ENCODE measurements around the gene DNMT3A. TPM values are rescaled to one million over a fixed set of nuclear protein-coding genes. Genes with fewer than 3 reads are reported as not detected.

The DNMT3A gene
- polyA plus RNA-seq, 3 donors from 2014 or later = 9.4 to 15.9 (median 9.9) TPM

GRCh38 chr2:25336383-25336841 lies 5.3 kb downstream of the DNMT3A start:
- no peak overlapping the region for H3K4me3 Mint-ChIP-seq
- no peak overlapping the region for H3K27ac Mint-ChIP-seq
- no peaks in the 10 kb centered on the region for H3K36me3 Mint-ChIP-seq
- no peaks in the 10 kb centered on the region for H3K9me3 Mint-ChIP-seq
- DNase-seq = no peak
- H3K27me3 Mint-ChIP-seq (ENCODE audit: low read depth in 3 of 3) = peaks cover 0 to 3% (median 3%) of the 10 kb centered on the region in 3 donors
- H3K4me1 Mint-ChIP-seq = peaks cover 57 to 69% of the 10 kb centered on the region in 2 donors

GRCh38 chr2:25335971-25336370 lies 5.8 kb downstream of the DNMT3A start:
- H3K36me3 Mint-ChIP-seq = peaks cover 0 to 4% (median 0%) of the 10 kb centered on the region in 3 donors
- no peak overlapping the region for H3K4me3 Mint-ChIP-seq
- H3K27me3 Mint-ChIP-seq (ENCODE audit: low read depth in 3 of 3) = peaks cover 0 to 3% (median 3%) of the 10 kb centered on the region in 3 donors
- H3K9me3 Mint-ChIP-seq = no peaks in the 10 kb centered on the region
- H3K27ac Mint-ChIP-seq = no peak overlapping the region
- DNase-seq = no peak
- H3K4me1 Mint-ChIP-seq = peaks cover 57 to 73% of the 10 kb centered on the region in 2 donors

DNA sequence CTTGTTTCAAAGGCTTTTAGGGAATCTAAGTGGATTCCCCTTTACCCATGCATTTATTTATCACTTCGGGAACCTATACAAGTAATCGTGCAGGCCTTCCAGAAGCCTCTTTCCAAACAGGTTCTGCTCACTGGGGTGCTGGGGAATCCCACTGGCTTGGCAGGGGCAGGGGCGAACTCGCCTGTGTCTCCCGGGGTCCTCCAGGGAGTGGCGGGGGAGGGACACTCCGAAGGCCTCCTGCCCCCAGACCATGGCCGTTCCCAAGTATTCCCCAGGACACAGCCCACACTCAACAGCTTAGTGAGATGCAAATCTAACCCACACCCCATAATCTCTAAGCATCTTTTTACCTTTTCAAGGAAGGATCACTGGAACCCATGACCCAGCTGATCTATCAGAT lies 6.5 kb downstream of the DNMT3A start:
- Mint-ChIP-seq H3K27ac (peak overlapping the region in 3 of 6 donors; percentile 2 to 81 (median 75)), H3K36me3 (peaks cover 0 to 5% (median 0%) of the 10 kb centered on the region in 3 donors), H3K4me3 (no peak overlapping the region), H3K4me1 (peaks cover 57 to 79% of the 10 kb centered on the region in 2 donors), H3K27me3 (ENCODE audit: low read depth in 3 of 3) (peaks cover 0 to 3% (median 3%) of the 10 kb centered on the region in 3 donors), H3K9me3 (no peaks in the 10 kb centered on the region)
- DNase-seq = no peak

DNA sequence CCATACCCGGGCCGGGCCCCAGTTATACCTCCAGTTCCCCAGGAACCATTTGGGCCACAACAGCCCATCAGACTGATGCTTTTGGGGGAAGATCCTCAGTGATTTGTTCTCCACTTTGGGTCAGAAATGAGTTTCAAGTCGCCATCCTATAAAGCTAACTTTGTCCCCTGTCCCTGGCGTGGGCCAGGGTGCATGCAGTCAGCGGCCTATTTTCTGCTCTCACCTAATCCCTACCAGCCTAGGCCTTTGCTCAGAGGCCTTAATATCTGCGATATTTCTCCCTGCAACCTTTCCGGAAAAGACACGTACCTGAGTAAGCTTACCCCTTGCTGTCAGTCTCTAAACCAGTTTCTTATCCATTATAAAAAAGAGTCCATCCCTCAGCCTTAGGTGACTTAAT lies 7.2 kb downstream of the DNMT3A start:
- no peak for DNase-seq
- Mint-ChIP-seq H3K4me3 (peak overlapping the region in 3 of 5 donors; percentile 2 to 39 (median 3)), H3K36me3 (peaks cover 0 to 5% (median 0%) of the 10 kb centered on the region in 3 donors), H3K4me1 (peaks cover 60 to 79% of the 10 kb centered on the region in 2 donors), H3K27ac (peak overlapping the region in 5 of 6 donors; percentile 60 to 85 (median 78)), H3K27me3 (ENCODE audit: low read depth in 3 of 3) (no peaks in the 10 kb centered on the region), H3K9me3 (no peaks in the 10 kb centered on the region)

DNA sequence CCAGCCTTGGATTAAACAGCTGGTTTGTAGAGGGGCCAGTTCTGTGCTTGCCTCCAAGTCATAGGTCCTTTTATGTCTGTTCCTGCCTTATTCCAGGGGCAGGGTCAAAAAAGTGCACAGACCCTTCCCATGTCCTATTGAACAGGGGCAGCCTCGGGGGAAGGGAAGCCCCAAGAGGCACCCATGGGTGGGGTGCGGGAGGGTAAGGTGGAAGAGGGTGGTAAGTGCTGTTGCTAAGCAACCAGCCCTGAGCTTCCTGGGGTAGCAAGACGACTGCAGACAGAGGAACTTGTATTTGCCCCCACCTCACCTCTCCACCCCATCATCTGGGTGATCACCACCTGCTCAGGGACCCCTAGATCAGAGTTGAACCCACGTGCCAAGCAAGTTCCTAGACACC lies 7.7 kb downstream of the DNMT3A start:
- Mint-ChIP-seq H3K36me3 (peaks cover 0 to 5% (median 0%) of the 10 kb centered on the region in 3 donors), H3K9me3 (no peaks in the 10 kb centered on the region), H3K4me1 (peaks cover 57 to 76% of the 10 kb centered on the region in 2 donors), H3K27me3 (ENCODE audit: low read depth in 3 of 3) (no peaks in the 10 kb centered on the region), H3K4me3 (peak overlapping the region in 2 of 5 donors; percentile 21 to 35), H3K27ac (peak overlapping the region in 3 of 6 donors; percentile 60 to 78 (median 75))
- peak in 1 of 3 donors; percentile 21 for DNase-seq

- no peak overlapping the region for H3K4me3 Mint-ChIP-seq
- H3K9me3 Mint-ChIP-seq = peaks cover 0 to 3% (median under 1%) of the 10 kb centered on the region in 6 donors
- DNase-seq = no peak
- peaks cover 51 to 65% of the 10 kb centered on the region in 2 donors for H3K4me1 Mint-ChIP-seq
- H3K27me3 Mint-ChIP-seq (ENCODE audit: low read depth in 3 of 3) = no peaks in the 10 kb centered on the region
- peak overlapping the region in 1 of 6 donors; percentile 51 for H3K27ac Mint-ChIP-seq
- H3K36me3 Mint-ChIP-seq = peaks cover 1 to 8% (median 4%) of the 10 kb centered on the region in 3 donors
Measured at GRCh38 chr2:25332571-25332970, 9.2 kb downstream of the DNMT3A start.

- H3K27ac Mint-ChIP-seq = peak overlapping the region in 2 of 6 donors; percentile 25 to 70
- H3K4me1 Mint-ChIP-seq = peaks cover 43 to 57% of the 10 kb centered on the region in 2 donors
- no peak for DNase-seq
- H3K36me3 Mint-ChIP-seq = peaks cover 8 to 15% (median 10%) of the 10 kb centered on the region in 3 donors
- peaks cover 0 to 8% (median 2%) of the 10 kb centered on the region in 6 donors for H3K9me3 Mint-ChIP-seq
- no peaks in the 10 kb centered on the region for H3K27me3 Mint-ChIP-seq (ENCODE audit: low read depth in 3 of 3)
- no peak overlapping the region for H3K4me3 Mint-ChIP-seq
Measured at GRCh38 chr2:25331686-25332365, 9.9 kb downstream of the DNMT3A start.

DNA sequence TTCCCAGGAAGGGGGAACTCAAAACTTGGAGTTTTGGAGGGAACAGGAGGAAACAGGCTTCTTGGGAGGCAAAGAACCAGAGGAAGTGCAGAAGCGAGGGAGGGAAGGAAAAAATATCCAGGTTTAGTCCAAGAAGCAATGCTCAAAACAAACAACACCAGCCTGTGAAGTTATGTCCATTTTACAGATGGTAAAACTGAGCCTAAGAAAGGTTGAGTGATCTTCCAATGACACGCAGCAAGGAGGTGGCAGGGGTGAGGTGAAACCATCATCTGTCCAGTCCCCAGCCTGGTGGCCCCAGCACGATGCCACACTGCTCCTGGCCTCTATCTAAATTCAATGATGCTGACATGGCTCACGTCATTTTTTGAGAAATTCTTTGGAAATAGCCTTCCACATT lies 10.8 kb downstream of the DNMT3A start:
- Mint-ChIP-seq H3K4me1 (peaks cover 40 to 51% of the 10 kb centered on the region in 2 donors), H3K9me3 (peaks cover 0 to 13% (median 5%) of the 10 kb centered on the region in 6 donors), H3K36me3 (peaks cover 13 to 20% (median 14%) of the 10 kb centered on the region in 3 donors), H3K27ac (peak overlapping the region in 1 of 6 donors; percentile 51), H3K27me3 (ENCODE audit: low read depth in 3 of 3) (no peaks in the 10 kb centered on the region), H3K4me3 (no peak overlapping the region)
- no peak for DNase-seq

DNA sequence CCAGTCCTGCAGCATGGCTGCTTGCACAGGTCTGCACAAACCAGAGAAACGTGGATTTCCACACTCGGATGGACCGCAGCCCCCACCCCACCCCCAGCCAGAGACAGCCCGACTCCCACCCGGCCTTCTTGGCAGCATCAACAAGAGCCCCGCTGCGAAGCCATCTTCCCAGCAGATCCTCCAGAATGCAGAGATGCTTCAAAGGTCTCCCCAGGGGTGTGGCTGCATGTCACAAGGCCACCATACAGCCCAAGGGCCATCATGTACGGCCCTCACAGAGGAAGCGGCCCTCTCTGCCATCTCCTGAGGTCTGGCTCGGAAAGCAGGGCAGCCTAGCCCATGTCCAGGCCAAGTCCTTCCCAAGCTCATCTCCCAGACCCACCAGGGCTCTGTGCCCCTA lies 11.5 kb downstream of the DNMT3A start:
- no peak overlapping the region for H3K27ac Mint-ChIP-seq
- no peak for DNase-seq
- peaks cover 37 to 45% of the 10 kb centered on the region in 2 donors for H3K4me1 Mint-ChIP-seq
- peaks cover 0 to 1% (median 0%) of the 10 kb centered on the region in 3 donors for H3K27me3 Mint-ChIP-seq (ENCODE audit: low read depth in 3 of 3)
- peaks cover 13 to 25% (median 17%) of the 10 kb centered on the region in 3 donors for H3K36me3 Mint-ChIP-seq
- H3K4me3 Mint-ChIP-seq = no peak overlapping the region
- peaks cover 0 to 14% (median 8%) of the 10 kb centered on the region in 6 donors for H3K9me3 Mint-ChIP-seq

DNA sequence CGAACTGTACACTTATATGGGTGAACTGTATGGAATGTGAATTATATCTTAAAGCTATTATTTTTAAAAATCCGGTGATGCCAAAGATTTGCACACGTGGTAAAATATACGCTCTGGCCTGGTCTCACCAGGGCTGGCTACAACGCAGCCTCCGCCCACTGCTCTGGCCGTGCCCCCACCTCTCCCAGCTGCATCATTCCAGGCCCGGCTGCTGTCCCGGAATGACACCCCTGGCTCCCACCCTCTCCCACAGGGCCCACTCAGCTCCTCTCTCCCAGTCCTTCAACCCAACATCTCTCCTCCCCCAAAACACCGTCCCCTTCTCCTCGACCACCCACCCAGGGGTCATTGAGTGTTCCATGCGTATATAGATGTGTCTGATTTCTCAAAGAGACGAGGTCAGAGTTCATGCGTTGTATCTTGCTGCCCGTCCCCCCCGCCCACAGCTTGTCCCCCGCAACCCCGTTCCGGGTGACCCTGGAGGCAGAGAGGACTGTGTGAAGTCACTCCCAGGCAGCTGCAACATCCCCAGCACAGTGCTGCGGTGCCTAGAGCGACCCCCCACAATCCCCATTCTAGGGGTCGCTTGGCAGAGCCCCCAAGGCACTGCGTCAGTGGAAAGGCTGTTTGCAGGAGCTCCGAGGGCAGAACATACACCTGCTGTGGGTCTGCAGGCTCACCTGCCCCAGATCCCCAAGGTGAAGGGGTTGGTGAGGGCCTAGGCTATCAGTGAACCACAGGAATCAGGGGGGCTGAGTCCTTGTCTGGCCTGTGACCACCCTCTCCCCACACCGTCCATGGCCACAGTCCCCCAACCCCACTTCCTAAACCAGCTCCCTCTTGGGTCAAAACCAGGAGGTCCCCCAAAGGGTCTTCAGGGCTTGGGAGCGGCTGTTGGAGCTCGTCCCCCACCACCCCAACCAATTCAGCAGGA lies 13.3 kb downstream of the DNMT3A start:
- H3K4me3 Mint-ChIP-seq = no peak overlapping the region
- H3K27ac Mint-ChIP-seq = peak overlapping the region in 1 of 6 donors; percentile 46
- H3K36me3 Mint-ChIP-seq = peaks cover 13 to 25% (median 17%) of the 10 kb centered on the region in 3 donors
- no peak for DNase-seq
- H3K27me3 Mint-ChIP-seq (ENCODE audit: low read depth in 3 of 3) = peaks cover 0 to 2% (median 0%) of the 10 kb centered on the region in 3 donors
- H3K9me3 Mint-ChIP-seq = peaks cover 0 to 14% (median 8%) of the 10 kb centered on the region in 6 donors
- H3K4me1 Mint-ChIP-seq = peaks cover 37 to 43% of the 10 kb centered on the region in 2 donors

DNA sequence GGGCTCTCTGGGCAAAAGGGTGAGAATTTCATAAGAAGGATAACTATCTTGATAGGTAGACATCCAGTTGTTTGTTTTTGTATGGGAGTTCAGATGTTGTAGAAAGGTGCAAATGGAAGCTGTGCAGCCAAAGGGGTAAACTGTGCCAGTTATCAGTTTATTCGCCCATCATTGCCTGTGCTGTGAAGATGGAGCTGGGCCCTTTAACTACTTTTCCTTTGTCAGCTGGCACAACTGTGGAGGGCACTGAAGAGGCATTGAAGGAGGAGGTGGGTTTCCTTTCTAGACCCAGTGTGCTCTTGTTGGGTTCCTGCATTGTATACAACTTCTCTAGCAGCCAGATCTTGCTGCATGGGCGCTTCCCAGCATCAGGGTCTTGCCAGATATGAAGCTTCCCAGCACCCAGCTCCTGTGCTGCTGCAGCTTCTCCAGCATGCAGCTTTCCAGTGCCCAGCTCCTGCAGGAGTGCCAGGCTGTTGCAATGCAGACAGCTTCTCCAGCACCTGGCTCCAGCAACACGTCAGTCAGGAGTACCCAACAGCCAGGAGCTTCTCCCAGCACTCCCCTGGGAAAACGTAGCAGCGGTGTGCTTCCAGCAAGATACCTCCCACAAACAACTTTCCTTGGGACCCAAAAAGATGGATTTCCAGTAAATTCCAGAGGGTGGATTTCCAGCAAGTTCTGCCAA lies 15.3 kb downstream of the DNMT3A start:
- H3K36me3 Mint-ChIP-seq = peaks cover 13 to 25% (median 17%) of the 10 kb centered on the region in 3 donors
- H3K27ac Mint-ChIP-seq = no peak overlapping the region
- no peak overlapping the region for H3K4me3 Mint-ChIP-seq
- H3K27me3 Mint-ChIP-seq (ENCODE audit: low read depth in 3 of 3) = peaks cover 0 to 2% (median 0%) of the 10 kb centered on the region in 3 donors
- DNase-seq = no peak
- H3K4me1 Mint-ChIP-seq = peaks cover 44 to 47% of the 10 kb centered on the region in 2 donors
- H3K9me3 Mint-ChIP-seq = peaks cover 0 to 14% (median 8%) of the 10 kb centered on the region in 6 donors

- Mint-ChIP-seq H3K27ac (peak overlapping the region in 1 of 6 donors; percentile 37), H3K36me3 (peaks cover 13 to 20% (median 17%) of the 10 kb centered on the region in 3 donors), H3K4me1 (peaks cover 45 to 50% of the 10 kb centered on the region in 2 donors), H3K9me3 (peaks cover 0 to 14% (median 8%) of the 10 kb centered on the region in 6 donors), H3K27me3 (ENCODE audit: low read depth in 3 of 3) (peaks cover 0 to 3% (median 2%) of the 10 kb centered on the region in 3 donors), H3K4me3 (peak overlapping the region in 2 of 5 donors; percentile 2 to 6)
- DNase-seq = no peak
Measured at GRCh38 chr2:25324905-25325592, 16.7 kb downstream of the DNMT3A start.

Data from immature natural killer cell (primary cell).